Measurements from ENCODE around the gene PAK3.

Gene PAK3

DNA sequence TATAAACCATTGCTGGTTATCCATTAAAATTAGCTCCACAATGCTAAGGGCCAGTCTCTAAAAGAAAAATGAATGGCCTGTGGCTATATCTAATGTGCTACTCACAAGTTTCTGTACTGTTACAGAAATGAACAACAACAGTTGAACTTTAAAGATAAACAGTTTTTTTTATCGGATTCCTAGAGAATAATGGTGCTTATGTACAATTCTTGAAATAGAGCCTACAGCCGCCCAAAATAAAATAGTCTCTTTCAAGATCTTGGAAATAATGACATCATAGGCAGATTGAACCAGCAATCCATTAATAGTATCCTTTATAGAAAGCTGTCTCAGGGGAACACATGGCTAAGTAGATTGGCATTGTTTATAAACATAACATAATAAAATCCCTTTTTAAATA, 23.4 kb downstream of the PAK3 start:
- Histone ChIP-seq H2BK12ac (ENCODE audit: low read length in 2 of 2) (no peak overlapping the region), H3K36me3 (ENCODE audit: control insufficient read depth in 1 of 2, insufficient read depth in 2 of 2, low read depth in 1 of 2, low read length in 2 of 2) (no peaks in the 10 kb centered on the region)

DNA sequence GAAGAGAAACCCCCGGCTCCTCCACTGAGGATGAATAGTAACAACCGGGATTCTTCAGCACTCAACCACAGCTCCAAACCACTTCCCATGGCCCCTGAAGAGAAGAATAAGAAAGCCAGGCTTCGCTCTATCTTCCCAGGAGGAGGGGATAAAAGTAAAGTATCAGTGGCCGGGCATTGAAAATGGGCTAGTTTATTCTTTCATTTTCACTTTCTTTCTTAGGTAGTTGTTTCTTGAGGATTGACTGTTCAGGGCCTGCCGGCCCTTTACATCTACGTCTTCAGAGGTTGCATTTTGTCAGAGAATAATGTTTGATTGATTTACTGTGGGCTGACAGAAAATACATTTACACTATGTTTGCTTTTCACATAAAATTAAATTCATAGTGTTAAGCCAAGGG, 27.1 kb downstream of the PAK3 start:
- no peaks in the 10 kb centered on the region for H3K4me1 ChIP-seq (ENCODE audit: control insufficient read depth, insufficient read depth, low read depth, low read length)
- H3K4me2 ChIP-seq (ENCODE audit: low read length, poor library complexity, severe bottlenecking): no peak overlapping the region
- WGBS: no CpG with 5 or more reads among the region's 6 CpGs
- H4K8ac ChIP-seq (ENCODE audit: low read length): no peak overlapping the region
- peaks cover 0 to 41% of the 10 kb centered on the region in 2 experiments for H3K27me3 ChIP-seq (ENCODE audit: control insufficient read depth in 1 of 2, insufficient read depth in 1 of 2, low read length in 2 of 2)
- no peak overlapping the region for H2BK5ac ChIP-seq (ENCODE audit: low read depth, low read length, poor library complexity, severe bottlenecking)
- no peak overlapping the region for H2BK120ac ChIP-seq (ENCODE audit: low read depth, low read length)
- no peak for DNase-seq
- H2AFZ ChIP-seq (ENCODE audit: low read depth, low read length): no peak overlapping the region
- H3K9me3 ChIP-seq (ENCODE audit: control insufficient read depth, low read length): no peaks in the 10 kb centered on the region
- no peak overlapping the region for H3K14ac ChIP-seq (ENCODE audit: low read length in 2 of 2)
- no peaks in the 10 kb centered on the region for H3K36me3 ChIP-seq (ENCODE audit: control insufficient read depth in 1 of 2, insufficient read depth in 2 of 2, low read depth in 1 of 2, low read length in 2 of 2)
- no peak overlapping the region for H3K18ac ChIP-seq (ENCODE audit: low read depth in 1 of 2, low read length in 2 of 2)
- no peak overlapping the region for H3K23ac ChIP-seq (ENCODE audit: low read length in 2 of 2)
- H3K4ac ChIP-seq (ENCODE audit: low read depth in 1 of 2, low read length in 2 of 2): no peak overlapping the region
- H3K27ac ChIP-seq (ENCODE audit: low read length, poor library complexity, severe bottlenecking): no peak overlapping the region
- no peak overlapping the region for H2BK15ac ChIP-seq (ENCODE audit: low read depth, poor library complexity, severe bottlenecking)
- no peak overlapping the region for H3K4me3 ChIP-seq (ENCODE audit: insufficient read depth in 1 of 2, low read depth in 1 of 2, low read length in 2 of 2)
- no peak overlapping the region for H3K9ac ChIP-seq (ENCODE audit: low read length)
- H3K79me1 ChIP-seq (replicated peaks; ENCODE audit: low read length, poor library complexity, severe bottlenecking): no peaks in the 10 kb centered on the region
- no peak overlapping the region for H2BK12ac ChIP-seq (ENCODE audit: low read length in 2 of 2)
- H4K91ac ChIP-seq (ENCODE audit: low read length): no peak overlapping the region
- no peak overlapping the region for H2AK5ac ChIP-seq (ENCODE audit: low read length, severe bottlenecking)

More for the DNA sequence above, 23.4 kb downstream of the PAK3 start:
- Histone ChIP-seq H2AFZ (ENCODE audit: low read depth, low read length) (no peak overlapping the region), H2BK120ac (ENCODE audit: low read depth, low read length) (no peak overlapping the region), H4K91ac (ENCODE audit: low read length) (no peak overlapping the region), H3K27me3 (ENCODE audit: control insufficient read depth in 1 of 2, insufficient read depth in 1 of 2, low read length in 2 of 2) (peaks cover 0 to 39% of the 10 kb centered on the region in 2 experiments), H3K4me1 (ENCODE audit: control insufficient read depth, insufficient read depth, low read depth, low read length) (no peaks in the 10 kb centered on the region), H3K18ac (ENCODE audit: low read depth in 1 of 2, low read length in 2 of 2) (no peak overlapping the region), H2AK5ac (ENCODE audit: low read length, severe bottlenecking) (no peak overlapping the region), H3K9ac (ENCODE audit: low read length) (no peak overlapping the region), H4K8ac (ENCODE audit: low read length) (no peak overlapping the region), H3K14ac (ENCODE audit: low read length in 2 of 2) (no peak overlapping the region), H3K9me3 (ENCODE audit: control insufficient read depth, low read length) (no peaks in the 10 kb centered on the region), H2BK5ac (ENCODE audit: low read depth, low read length, poor library complexity, severe bottlenecking) (no peak overlapping the region), H3K79me1 (replicated peaks; ENCODE audit: low read length, poor library complexity, severe bottlenecking) (no peaks in the 10 kb centered on the region), H3K4me3 (ENCODE audit: insufficient read depth in 1 of 2, low read depth in 1 of 2, low read length in 2 of 2) (no peak overlapping the region), H2BK15ac (ENCODE audit: low read depth, poor library complexity, severe bottlenecking) (no peak overlapping the region), H3K27ac (ENCODE audit: low read length, poor library complexity, severe bottlenecking) (no peak overlapping the region), H3K4ac (ENCODE audit: low read depth in 1 of 2, low read length in 2 of 2) (no peak overlapping the region), H3K4me2 (ENCODE audit: low read length, poor library complexity, severe bottlenecking) (no peak overlapping the region), H3K23ac (ENCODE audit: low read length in 2 of 2) (no peak overlapping the region)
- DNase-seq: no peak
- no CpG with 5 or more reads among the region's 2 CpGs for WGBS

GRCh38 chrX:111123606-111124179, 27.7 kb downstream of the PAK3 start:
- no peak overlapping the region for H3K4me2 ChIP-seq (ENCODE audit: low read length, poor library complexity, severe bottlenecking)

DNA sequence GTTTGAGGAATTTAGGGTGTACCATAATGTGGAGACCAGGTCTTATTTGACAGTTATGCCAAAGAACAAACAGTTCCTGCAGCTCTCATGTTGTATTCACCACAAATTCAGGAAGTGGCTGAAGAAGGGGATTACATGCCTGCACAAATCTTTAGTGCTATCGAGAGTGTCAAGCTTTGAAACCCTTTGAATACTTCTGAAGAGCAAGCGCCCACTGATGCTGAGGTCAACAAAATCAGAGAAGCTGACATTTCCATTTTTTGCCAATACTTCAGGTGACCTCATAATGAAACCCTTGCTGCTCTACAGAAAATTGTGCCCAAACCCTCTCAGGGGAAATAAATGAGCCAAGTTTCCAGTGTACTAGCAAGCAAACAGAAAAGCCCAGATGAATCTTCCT, 28.4 kb downstream of the PAK3 start:
- Histone ChIP-seq H3K27ac (ENCODE audit: low read length, poor library complexity, severe bottlenecking) (no peak overlapping the region), H3K18ac (ENCODE audit: low read depth in 1 of 2, low read length in 2 of 2) (no peak overlapping the region), H3K4me1 (ENCODE audit: control insufficient read depth, insufficient read depth, low read depth, low read length) (no peaks in the 10 kb centered on the region), H2BK120ac (ENCODE audit: low read depth, low read length) (no peak overlapping the region), H2BK5ac (ENCODE audit: low read depth, low read length, poor library complexity, severe bottlenecking) (no peak overlapping the region), H3K14ac (ENCODE audit: low read length in 2 of 2) (no peak overlapping the region), H2AFZ (ENCODE audit: low read depth, low read length) (no peak overlapping the region), H3K36me3 (ENCODE audit: control insufficient read depth in 1 of 2, insufficient read depth in 2 of 2, low read depth in 1 of 2, low read length in 2 of 2) (no peaks in the 10 kb centered on the region), H3K23ac (ENCODE audit: low read length in 2 of 2) (no peak overlapping the region), H4K91ac (ENCODE audit: low read length) (no peak overlapping the region), H3K4me2 (ENCODE audit: low read length, poor library complexity, severe bottlenecking) (no peak overlapping the region), H3K9me3 (ENCODE audit: control insufficient read depth, low read length) (no peaks in the 10 kb centered on the region), H4K8ac (ENCODE audit: low read length) (no peak overlapping the region), H3K27me3 (ENCODE audit: control insufficient read depth in 1 of 2, insufficient read depth in 1 of 2, low read length in 2 of 2) (peaks cover 0 to 35% of the 10 kb centered on the region in 2 experiments), H3K79me1 (replicated peaks; ENCODE audit: low read length, poor library complexity, severe bottlenecking) (no peaks in the 10 kb centered on the region), H2BK15ac (ENCODE audit: low read depth, poor library complexity, severe bottlenecking) (no peak overlapping the region), H3K4ac (ENCODE audit: low read depth in 1 of 2, low read length in 2 of 2) (no peak overlapping the region), H2AK5ac (ENCODE audit: low read length, severe bottlenecking) (no peak overlapping the region), H3K9ac (ENCODE audit: low read length) (no peak overlapping the region), H3K4me3 (ENCODE audit: insufficient read depth in 1 of 2, low read depth in 1 of 2, low read length in 2 of 2) (no peak overlapping the region), H2BK12ac (ENCODE audit: low read length in 2 of 2) (no peak overlapping the region)
- WGBS: 62% methylated on average over 2 of the region's 2 CpGs
- no peak for DNase-seq

More at GRCh38 chrX:111123606-111124179, 27.7 kb downstream of the PAK3 start:
- no peak overlapping the region for H2BK120ac ChIP-seq (ENCODE audit: low read depth, low read length)
- H4K91ac ChIP-seq (ENCODE audit: low read length): no peak overlapping the region
- no peak overlapping the region for H2AFZ ChIP-seq (ENCODE audit: low read depth, low read length)
- H3K9me3 ChIP-seq (ENCODE audit: control insufficient read depth, low read length): no peaks in the 10 kb centered on the region
- no peak overlapping the region for H3K18ac ChIP-seq (ENCODE audit: low read depth in 1 of 2, low read length in 2 of 2)
- peaks cover 0 to 40% of the 10 kb centered on the region in 2 experiments for H3K27me3 ChIP-seq (ENCODE audit: control insufficient read depth in 1 of 2, insufficient read depth in 1 of 2, low read length in 2 of 2)
- H2AK5ac ChIP-seq (ENCODE audit: low read length, severe bottlenecking): no peak overlapping the region
- H3K36me3 ChIP-seq (ENCODE audit: control insufficient read depth in 1 of 2, insufficient read depth in 2 of 2, low read depth in 1 of 2, low read length in 2 of 2): no peaks in the 10 kb centered on the region
- no peak overlapping the region for H3K14ac ChIP-seq (ENCODE audit: low read length in 2 of 2)
- H2BK15ac ChIP-seq (ENCODE audit: low read depth, poor library complexity, severe bottlenecking): no peak overlapping the region
- no peak overlapping the region for H4K8ac ChIP-seq (ENCODE audit: low read length)
- H3K9ac ChIP-seq (ENCODE audit: low read length): no peak overlapping the region
- DNase-seq: no peak
- no peak overlapping the region for H3K27ac ChIP-seq (ENCODE audit: low read length, poor library complexity, severe bottlenecking)
- H3K79me1 ChIP-seq (replicated peaks; ENCODE audit: low read length, poor library complexity, severe bottlenecking): no peaks in the 10 kb centered on the region
- H3K4me1 ChIP-seq (ENCODE audit: control insufficient read depth, insufficient read depth, low read depth, low read length): no peaks in the 10 kb centered on the region
- no peak overlapping the region for H3K4ac ChIP-seq (ENCODE audit: low read depth in 1 of 2, low read length in 2 of 2)
- H3K23ac ChIP-seq (ENCODE audit: low read length in 2 of 2): no peak overlapping the region
- no peak overlapping the region for H2BK5ac ChIP-seq (ENCODE audit: low read depth, low read length, poor library complexity, severe bottlenecking)
- no peak overlapping the region for H3K4me3 ChIP-seq (ENCODE audit: insufficient read depth in 1 of 2, low read depth in 1 of 2, low read length in 2 of 2)
- WGBS: no CpG with 5 or more reads among the region's 2 CpGs
- no peak overlapping the region for H2BK12ac ChIP-seq (ENCODE audit: low read length in 2 of 2)
